Panc1 (cell line): ENCODE results near the gene MAP7. TPM values are rescaled to one million over a fixed set of nuclear protein-coding genes. Genes with fewer than 3 reads are reported as not detected.
"Not testable (repeated sequence)": the region's sequence is repeated elsewhere in the genome, so short reads cannot be mapped to it uniquely, and the experiment has no call there.

Experiments
- ATAC-seq: fragments of 200-7000 bp; cut with Tn5 transposase; 2 replicates; pipeline ENCODE4 v1.9.1; 2020; ENCODE audit warnings: mild to moderate bottlenecking, moderate library complexity
- BruUV-seq: library from RNA; stranded (reverse); fragments of 400-500 nt; replicated peaks from 2 replicates; lab custom pipeline; 2021; lab: Mats Ljungman, UMichigan
- CTCF ChIA-PET: fragments of 300-600 bp; sonication (Branson Sonifier 250); formaldehyde crosslinking; loops from one replicate; lab custom pipeline; 2022; ENCODE audit warnings: antibody characterized with exemption; lab: Charles Lee
- POLR2A ChIA-PET: fragments of 300-600 bp; sonication (Branson Sonifier 250); formaldehyde crosslinking; loops from one replicate; lab custom pipeline; 2022; ENCODE audit warnings: antibody characterized with exemption; lab: Charles Lee
- DNase-seq: peaks from one replicate; pipeline ENCODE4 v3.0.0-alpha.2; 2010; ENCODE audit warnings: low read depth, low spot score
- H3K27ac ChIP-seq: 2 replicates; pipeline ENCODE4 v1.5.1; 2011; ENCODE audit warnings: mild to moderate bottlenecking, low read length, inconsistent platforms
- H3K27me3 ChIP-seq: fragments of 200-500 bp; sonication (Bioruptor generic); 2 replicates; pipeline ENCODE4 v1.6.0; 2014; ENCODE audit warnings: low read length, inconsistent platforms; ENCODE audit not compliant: control insufficient read depth, insufficient read depth
- H3K36me3 ChIP-seq: fragments of 200-500 bp; sonication (Bioruptor generic); 2 replicates; pipeline ENCODE4 v1.5.1; 2014; ENCODE audit warnings: inconsistent platforms, mild to moderate bottlenecking, low read length, moderate library complexity; ENCODE audit not compliant: control insufficient read depth, insufficient read depth
- H3K4me1 ChIP-seq: 2 replicates; pipeline ENCODE4 v1.5.1; 2011; ENCODE audit warnings: inconsistent platforms, mild to moderate bottlenecking, low read length, moderate library complexity; ENCODE audit not compliant: control insufficient read depth, insufficient read depth
- H3K4me3 ChIP-seq, 2 experiments: 2 replicates each; pipeline ENCODE4 v1.5.1; 2011 to 2012; ENCODE audit warnings: low read depth in 2 of 2, low read length in 2 of 2, mild to moderate bottlenecking in 2 of 2, inconsistent platforms in 1 of 2, moderate library complexity in 1 of 2
- H3K9me3 ChIP-seq: fragments of 200-500 bp; sonication (Bioruptor generic); 2 replicates; pipeline ENCODE4 v1.5.1; 2014; ENCODE audit warnings: low read depth, mild to moderate bottlenecking, inconsistent platforms, low read length, moderate library complexity; ENCODE audit not compliant: control insufficient read depth, insufficient read depth
- POLR2AphosphoS5 ChIP-seq: IDR thresholded peaks from 2 replicates; pipeline ENCODE4 v1.6.1; 2012; ENCODE audit warnings: mild to moderate bottlenecking, low read depth, low read length, moderate library complexity
- SIN3A ChIP-seq: IDR thresholded peaks from 2 replicates; pipeline ENCODE4 v1.6.1; 2012; ENCODE audit warnings: low read depth, mild to moderate bottlenecking, low read length, moderate library complexity, borderline replicate concordance; ENCODE audit not compliant: insufficient read depth
- TCF7L2 ChIP-seq: IDR thresholded peaks from 2 replicates; pipeline ENCODE4 v1.6.1; 2011; ENCODE audit warnings: mild to moderate bottlenecking, low read depth, low read length, inconsistent platforms
- in situ Hi-C: cut with HindIII; loops from 2 replicates; pipeline ENCODE4 v1.10.0; 2016; ENCODE audit warnings: low sequenced_read_pairs, low pct_unique_long_range_greater_than_20kb
- intact Hi-C: fragments of 100-400 bp; cut with micrococcal nuclease; formaldehyde crosslinking; loops from one replicate; pipeline ENCODE4 v1.10.0; 2022; ENCODE audit not compliant: unreplicated experiment
- total RNA-seq: library from RNA; stranded (reverse); gene quantifications from one replicate; pipeline ENCODE4 v1.2.1, GENCODE V29; 2021; ENCODE audit not compliant: unreplicated experiment
- TF ChIP-seq, protein P1 (sequence below), 2 experiments: IDR thresholded peaks; 2 replicates each; pipeline ENCODE4 v1.6.1; 2011 to 2012; ENCODE audit warnings: low read depth in 2 of 2, control low read depth in 1 of 2, low read length in 1 of 2, mild to moderate bottlenecking in 1 of 2, moderate library complexity in 1 of 2; ENCODE audit not compliant: insufficient read depth in 1 of 2
- TF ChIP-seq, protein P2 (sequence below): fragments of 450-650 bp; IDR thresholded peaks from 2 replicates; pipeline ENCODE4 v1.5.1; 2017; ENCODE audit warnings: mild to moderate bottlenecking

Gene MAP7
- total RNA-seq, 1 experiment from 2014 or later: 1.8 TPM

DNA sequence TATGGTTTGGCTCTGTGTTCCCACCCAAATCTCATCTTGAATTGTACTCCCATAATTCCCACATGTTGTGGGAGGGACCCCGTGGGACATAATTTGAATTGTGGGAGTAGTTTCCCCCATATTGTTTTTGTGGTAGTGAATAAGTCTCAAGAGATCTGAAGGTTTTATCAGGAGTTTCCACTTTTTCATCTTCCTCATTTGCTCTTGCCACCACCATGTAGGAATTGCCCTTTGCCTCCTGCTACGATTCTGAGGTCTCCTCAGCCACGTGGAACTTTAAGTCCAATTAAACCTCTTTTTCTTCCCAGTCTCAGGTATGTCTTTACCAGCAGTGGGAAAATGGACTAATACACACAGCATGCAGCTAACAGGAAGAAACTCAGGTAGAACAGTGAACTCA, 151.8 kb downstream of the MAP7 start:
- H3K4me1 ChIP-seq: no peaks in the 10 kb centered on the region; the same call in 1 of the 2 replicates
- DNase-seq (no peak), ATAC-seq (no peak)
- no peaks in the 10 kb centered on the region for H3K9me3 ChIP-seq
- in situ Hi-C loops (no loop called here), intact Hi-C loops (no loop called here)
- no peaks in the 10 kb centered on the region for H3K36me3 ChIP-seq
- no peak overlapping the region for H3K4me3 ChIP-seq
- no TSS peak for BruUV-seq
- H3K27ac ChIP-seq: no peak overlapping the region
- POLR2A ChIA-PET: no interaction called here
- CTCF ChIA-PET: no interaction called here
- no peaks in the 10 kb centered on the region for H3K27me3 ChIP-seq
- TF ChIP-seq, protein P1, sequence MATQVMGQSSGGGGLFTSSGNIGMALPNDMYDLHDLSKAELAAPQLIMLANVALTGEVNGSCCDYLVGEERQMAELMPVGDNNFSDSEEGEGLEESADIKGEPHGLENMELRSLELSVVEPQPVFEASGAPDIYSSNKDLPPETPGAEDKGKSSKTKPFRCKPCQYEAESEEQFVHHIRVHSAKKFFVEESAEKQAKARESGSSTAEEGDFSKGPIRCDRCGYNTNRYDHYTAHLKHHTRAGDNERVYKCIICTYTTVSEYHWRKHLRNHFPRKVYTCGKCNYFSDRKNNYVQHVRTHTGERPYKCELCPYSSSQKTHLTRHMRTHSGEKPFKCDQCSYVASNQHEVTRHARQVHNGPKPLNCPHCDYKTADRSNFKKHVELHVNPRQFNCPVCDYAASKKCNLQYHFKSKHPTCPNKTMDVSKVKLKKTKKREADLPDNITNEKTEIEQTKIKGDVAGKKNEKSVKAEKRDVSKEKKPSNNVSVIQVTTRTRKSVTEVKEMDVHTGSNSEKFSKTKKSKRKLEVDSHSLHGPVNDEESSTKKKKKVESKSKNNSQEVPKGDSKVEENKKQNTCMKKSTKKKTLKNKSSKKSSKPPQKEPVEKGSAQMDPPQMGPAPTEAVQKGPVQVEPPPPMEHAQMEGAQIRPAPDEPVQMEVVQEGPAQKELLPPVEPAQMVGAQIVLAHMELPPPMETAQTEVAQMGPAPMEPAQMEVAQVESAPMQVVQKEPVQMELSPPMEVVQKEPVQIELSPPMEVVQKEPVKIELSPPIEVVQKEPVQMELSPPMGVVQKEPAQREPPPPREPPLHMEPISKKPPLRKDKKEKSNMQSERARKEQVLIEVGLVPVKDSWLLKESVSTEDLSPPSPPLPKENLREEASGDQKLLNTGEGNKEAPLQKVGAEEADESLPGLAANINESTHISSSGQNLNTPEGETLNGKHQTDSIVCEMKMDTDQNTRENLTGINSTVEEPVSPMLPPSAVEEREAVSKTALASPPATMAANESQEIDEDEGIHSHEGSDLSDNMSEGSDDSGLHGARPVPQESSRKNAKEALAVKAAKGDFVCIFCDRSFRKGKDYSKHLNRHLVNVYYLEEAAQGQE (IDR thresholded peaks at IDR 0.05; ENCODE audit: insufficient read depth in 1 of 2, low read depth in 2 of 2, low read length in 1 of 2): no peak
- TF ChIP-seq POLR2AphosphoS5 (no peak), TCF7L2 (no peak), SIN3A (no peak)
- TF ChIP-seq, protein P2, sequence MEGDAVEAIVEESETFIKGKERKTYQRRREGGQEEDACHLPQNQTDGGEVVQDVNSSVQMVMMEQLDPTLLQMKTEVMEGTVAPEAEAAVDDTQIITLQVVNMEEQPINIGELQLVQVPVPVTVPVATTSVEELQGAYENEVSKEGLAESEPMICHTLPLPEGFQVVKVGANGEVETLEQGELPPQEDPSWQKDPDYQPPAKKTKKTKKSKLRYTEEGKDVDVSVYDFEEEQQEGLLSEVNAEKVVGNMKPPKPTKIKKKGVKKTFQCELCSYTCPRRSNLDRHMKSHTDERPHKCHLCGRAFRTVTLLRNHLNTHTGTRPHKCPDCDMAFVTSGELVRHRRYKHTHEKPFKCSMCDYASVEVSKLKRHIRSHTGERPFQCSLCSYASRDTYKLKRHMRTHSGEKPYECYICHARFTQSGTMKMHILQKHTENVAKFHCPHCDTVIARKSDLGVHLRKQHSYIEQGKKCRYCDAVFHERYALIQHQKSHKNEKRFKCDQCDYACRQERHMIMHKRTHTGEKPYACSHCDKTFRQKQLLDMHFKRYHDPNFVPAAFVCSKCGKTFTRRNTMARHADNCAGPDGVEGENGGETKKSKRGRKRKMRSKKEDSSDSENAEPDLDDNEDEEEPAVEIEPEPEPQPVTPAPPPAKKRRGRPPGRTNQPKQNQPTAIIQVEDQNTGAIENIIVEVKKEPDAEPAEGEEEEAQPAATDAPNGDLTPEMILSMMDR: no peak

DNA sequence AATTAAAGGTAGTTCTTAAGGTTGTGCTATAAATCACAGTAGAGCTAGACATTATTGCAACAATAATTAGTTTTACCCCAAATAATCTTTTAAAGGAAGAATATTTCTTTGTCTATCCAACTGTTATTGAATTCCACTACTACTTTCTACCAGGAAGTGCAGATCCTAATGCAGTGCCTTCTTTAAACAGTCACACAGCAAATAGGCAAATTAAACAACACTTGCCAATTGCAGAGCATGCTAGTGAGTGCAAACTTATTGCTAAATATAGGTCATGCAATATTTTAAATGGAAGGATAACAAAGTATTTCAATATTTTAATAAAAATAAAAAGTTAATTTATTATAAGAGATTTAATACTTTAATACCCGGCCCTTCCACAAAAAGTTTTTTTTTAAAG, 153.3 kb downstream of the MAP7 start:
- no peak for TF ChIP-seq TCF7L2
- TF ChIP-seq, protein P2: no peak
- no peak for TF ChIP-seq POLR2AphosphoS5
- TF ChIP-seq SIN3A: no peak
- TF ChIP-seq, protein P1 (IDR thresholded peaks at IDR 0.05; ENCODE audit: insufficient read depth in 1 of 2, low read depth in 2 of 2, low read length in 1 of 2): no peak
- Histone ChIP-seq H3K36me3 (no peaks in the 10 kb centered on the region), H3K9me3 (no peaks in the 10 kb centered on the region), H3K4me1 (no peaks in the 10 kb centered on the region), H3K27me3 (no peaks in the 10 kb centered on the region), H3K27ac (no peak overlapping the region), H3K4me3 (no peak overlapping the region)
- ATAC-seq (no peak), DNase-seq (no peak)
- ChIA-PET CTCF (no interaction called here), POLR2A (no interaction called here)
- BruUV-seq: no TSS peak
- in situ Hi-C loops: no loop called here
- intact Hi-C loops: no loop called here

DNA sequence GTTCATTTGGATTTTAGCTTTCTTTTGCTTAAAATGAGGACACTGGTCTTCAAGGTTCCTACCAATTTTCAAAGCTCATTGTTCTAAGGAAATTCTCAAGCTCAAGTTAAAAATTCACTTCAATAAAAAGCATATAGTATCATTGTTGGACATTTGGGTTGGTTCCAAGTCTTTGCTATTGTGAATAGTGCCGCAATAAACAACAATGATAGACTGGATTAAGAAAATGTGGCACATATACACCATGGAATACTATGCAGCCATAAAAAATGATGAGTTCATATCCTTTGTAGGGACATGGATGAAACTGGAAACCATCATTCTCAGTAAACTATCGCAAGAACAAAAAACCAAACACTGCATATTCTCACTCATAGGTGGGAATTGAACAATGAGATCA, 159.3 kb downstream of the MAP7 start:
- POLR2A ChIA-PET, H3K9me3 ChIP-seq, H3K36me3 ChIP-seq, H3K4me3 ChIP-seq, BruUV-seq, in situ Hi-C loops, H3K27me3 ChIP-seq, intact Hi-C loops, H3K27ac ChIP-seq, CTCF ChIA-PET, H3K4me1 ChIP-seq, ATAC-seq, DNase-seq: not testable (repeated sequence)
